ENCODE data around the gene MARK3. TPM values are rescaled to one million over a fixed set of nuclear protein-coding genes. Genes with fewer than 3 reads are reported as not detected.

MARK3 gene
- total and polyA plus RNA-seq, 2 of the 13 experiments (the other 11 are each of a cell fraction or from before 2014, with no cell fraction given), result 47.7 to 56.6 TPM

GRCh38 chr14:103518422-103519042 is 133.3 kb downstream of the MARK3 start (continued):
- TF ChIP-seq ZBTB44 (CRISPR knock-in tag; IDR thresholded peaks at IDR 0.05) (no peak), PHB2 (IDR thresholded peaks at IDR 0.05; ENCODE audit: partially characterized antibody) (no peak), BATF2 (CRISPR knock-in tag; IDR thresholded peaks at IDR 0.05) (no peak), XRCC5 (optimal IDR thresholded peaks at IDR 0.05; ENCODE audit: low read length) (peak; percentile 87), ZNF510 (CRISPR knock-in tag; IDR thresholded peaks at IDR 0.05; ENCODE audit: low read depth) (no peak), MYPOP (CRISPR knock-in tag; IDR thresholded peaks at IDR 0.05) (no peak), ZHX2 (IDR thresholded peaks at IDR 0.05; ENCODE audit: low read depth) (no peak), ZHX2 (CRISPR knock-in tag; IDR thresholded peaks at IDR 0.05; ENCODE audit: borderline replicate concordance) (no peak), ELF1 (CRISPR knock-in tag; IDR thresholded peaks at IDR 0.05) (no peak), HMGA1 (CRISPR knock-in tag; conservative IDR thresholded peaks at IDR 0.05) (no peak), AKAP8 (CRISPR knock-in tag; IDR thresholded peaks at IDR 0.05) (no peak), RNF2 (conservative IDR thresholded peaks at IDR 0.05; ENCODE audit: low read depth) (no peak), ZBTB21 (CRISPR knock-in tag; IDR thresholded peaks at IDR 0.05) (no peak), ZNF558 (CRISPR knock-in tag; IDR thresholded peaks at IDR 0.05; ENCODE audit: borderline replicate concordance) (no peak), ZBTB10 (CRISPR knock-in tag; IDR thresholded peaks at IDR 0.05; ENCODE audit: borderline replicate concordance) (no peak), YEATS2 (CRISPR knock-in tag; IDR thresholded peaks at IDR 0.05; ENCODE audit: borderline replicate concordance) (no peak), ZNF740 (CRISPR knock-in tag; IDR thresholded peaks at IDR 0.05) (peak; percentile 79), JUND (CRISPR knock-in tag; IDR thresholded peaks at IDR 0.05) (0 out of 2 replicates have a peak, but pooled peaks have one; percentile 40)
